Non-pigmented ciliary epithelial cell (primary cell): Measurements from ENCODE around the gene CETN3.
A peak's percentile ranks its signal among the peaks of the same experiment; 100 is the strongest.

Experiments used
- DNase-seq: peaks from one replicate; pipeline ENCODE4 v3.0.0-alpha.2; 2010; ENCODE audit warnings: low read depth

CETN3 gene

GRCh38 chr5:90409318-90410177 lies at the start of gene CETN3:
Gene CETN3, minus strand, starts transcription at chr5:90409756. Its CDS starts 95 bp downstream, at chr5:90409661.
- peak; percentile 88 for DNase-seq

GRCh38 chr5:90446961-90447360 lies 37.4 kb upstream of the CETN3 start:
- no peak for DNase-seq

- DNase-seq, result no peak
Measured at GRCh38 chr5:90440644-90441043, 31.1 kb upstream of the CETN3 start.

GRCh38 chr5:90438100-90438499 lies 28.5 kb upstream of the CETN3 start:
- DNase-seq, result no peak

GRCh38 chr5:90437663-90438062 lies 28.1 kb upstream of the CETN3 start:
- DNase-seq, result no peak

- no peak for DNase-seq
Measured at GRCh38 chr5:90434116-90434714, 24.7 kb upstream of the CETN3 start.

GRCh38 chr5:90424245-90424644 lies 14.7 kb upstream of the CETN3 start:
- DNase-seq, result no peak

- no peak for DNase-seq
Measured at GRCh38 chr5:90421136-90421535, 11.6 kb upstream of the CETN3 start.

GRCh38 chr5:90418214-90418613 lies 8.7 kb upstream of the CETN3 start:
- no peak for DNase-seq

- DNase-seq, result no peak
Measured at GRCh38 chr5:90410178-90410762, 714 bp upstream of the CETN3 start.

GRCh38 chr5:90408571-90409317 lies 812 bp downstream of the CETN3 start:
- DNase-seq, result no peak

GRCh38 chr5:90406466-90406865 lies 3.1 kb downstream of the CETN3 start:
- DNase-seq, result no peak

- no peak for DNase-seq
Measured at GRCh38 chr5:90402521-90403255, 6.9 kb downstream of the CETN3 start.

GRCh38 chr5:90399251-90399650 lies 10.3 kb downstream of the CETN3 start:
- no peak for DNase-seq

GRCh38 chr5:90398726-90399125 lies 10.8 kb downstream of the CETN3 start:
- no peak for DNase-seq

GRCh38 chr5:90395005-90395404 lies 14.6 kb downstream of the CETN3 start:
- DNase-seq, result no peak

- no peak for DNase-seq
Measured at GRCh38 chr5:90390928-90391327, 18.6 kb downstream of the CETN3 start.

- DNase-seq, result no peak
Measured at GRCh38 chr5:90390326-90390725, 19.2 kb downstream of the CETN3 start.

GRCh38 chr5:90387508-90387907 lies 22.0 kb downstream of the CETN3 start:
- DNase-seq, result no peak

GRCh38 chr5:90386099-90386710 lies 23.4 kb downstream of the CETN3 start:
- no peak for DNase-seq

GRCh38 chr5:90384389-90384788 lies 25.2 kb downstream of the CETN3 start:
- no peak for DNase-seq
